Stimulated activated CD4-positive, alpha-beta T cell treated with anti-CD3 and anti-CD28 coated beads, Interleukin-1b, Interleukin-23, amount 100 ng/mL, for 24 hours (primary cell): ENCODE results near the gene R3HDM1.
"Not testable (repeated sequence)": the region's sequence is repeated elsewhere in the genome, so short reads cannot be mapped to it uniquely, and the experiment has no call there.

Experiments used
- DNase-seq, 4 experiments: peaks; one replicate each; pipeline ENCODE4 v3.0.0-alpha.2; 2020; ENCODE audit warnings: low read depth in 4 of 4, low spot score in 1 of 4

R3HDM1 gene

DNA sequence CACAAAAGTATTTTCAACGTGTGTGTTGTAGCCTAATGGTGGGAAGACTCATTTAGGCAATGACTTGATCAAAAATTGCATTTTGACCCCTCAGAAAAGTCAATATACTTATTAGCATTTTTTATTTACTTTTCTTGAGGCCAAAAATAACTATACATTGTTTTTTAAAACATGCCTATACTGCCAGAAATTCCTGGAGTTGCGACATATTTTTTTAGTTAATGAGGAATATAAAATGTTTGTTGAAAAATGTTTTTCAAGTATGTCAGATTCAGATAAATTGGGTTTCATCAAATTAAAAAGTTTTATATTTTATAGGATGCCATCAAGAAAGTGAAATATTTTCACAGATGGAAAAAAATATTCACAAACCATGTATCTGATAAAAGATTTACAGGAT lies 39.6 kb downstream of the R3HDM1 start:
- DNase-seq: no peak

DNA sequence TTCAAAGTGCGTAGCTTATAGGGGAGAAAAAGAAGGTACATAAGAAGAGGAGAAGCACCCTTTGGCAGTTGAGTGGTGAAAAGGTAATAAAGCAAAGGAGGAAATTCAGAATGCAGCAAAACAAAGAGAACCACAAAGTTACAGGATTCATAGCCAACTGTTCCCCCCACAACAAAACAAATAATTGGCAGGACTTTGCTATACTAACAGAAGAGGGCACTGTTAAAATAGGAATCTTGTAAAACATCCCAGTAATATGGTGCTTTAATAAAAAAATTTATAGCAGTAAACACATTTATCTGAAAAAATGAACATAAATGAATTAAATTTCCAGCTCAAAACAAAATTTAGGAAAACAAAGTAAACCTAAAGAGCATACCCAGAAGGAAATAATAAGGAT lies 42.3 kb downstream of the R3HDM1 start:
- DNase-seq: no peak

DNA sequence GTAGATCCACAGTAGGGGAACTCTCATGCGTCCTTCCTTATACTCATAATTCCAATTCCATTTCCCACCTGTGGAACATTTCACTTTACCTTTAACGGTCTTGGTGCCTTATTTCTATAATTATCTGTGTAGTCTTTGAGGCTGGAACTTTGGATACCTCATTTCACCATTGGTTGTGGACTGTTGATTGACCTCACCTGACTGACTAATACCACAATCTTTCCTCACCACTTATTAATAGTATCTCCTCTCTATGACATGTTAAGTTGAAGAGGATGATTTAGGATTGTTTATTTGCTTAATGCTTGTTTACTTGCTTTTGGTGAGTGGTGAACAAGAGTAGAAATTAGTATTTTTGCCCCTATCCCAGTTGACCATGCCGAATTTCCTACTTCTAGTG lies 50.0 kb downstream of the R3HDM1 start:
- DNase-seq: no peak

DNA sequence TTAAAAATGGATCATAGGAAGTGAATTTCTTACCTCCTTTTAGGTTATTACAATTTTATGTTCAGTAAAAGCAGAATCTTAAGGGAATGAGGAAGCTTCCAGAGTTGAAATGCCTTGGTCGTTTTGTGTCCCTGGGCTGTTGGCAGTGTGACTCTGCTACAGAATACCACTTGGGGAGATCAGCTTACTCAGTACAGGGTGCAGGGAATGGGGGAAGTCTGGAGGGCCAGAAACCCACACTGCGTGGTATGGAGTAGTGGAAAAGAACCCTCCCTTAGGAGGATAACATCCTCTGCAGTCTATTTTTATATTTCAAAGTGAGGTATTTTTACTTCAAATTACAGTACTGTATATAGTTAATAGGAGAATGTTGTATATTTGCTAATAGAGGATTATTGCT lies 51.1 kb downstream of the R3HDM1 start:
- DNase-seq: no peak

DNA sequence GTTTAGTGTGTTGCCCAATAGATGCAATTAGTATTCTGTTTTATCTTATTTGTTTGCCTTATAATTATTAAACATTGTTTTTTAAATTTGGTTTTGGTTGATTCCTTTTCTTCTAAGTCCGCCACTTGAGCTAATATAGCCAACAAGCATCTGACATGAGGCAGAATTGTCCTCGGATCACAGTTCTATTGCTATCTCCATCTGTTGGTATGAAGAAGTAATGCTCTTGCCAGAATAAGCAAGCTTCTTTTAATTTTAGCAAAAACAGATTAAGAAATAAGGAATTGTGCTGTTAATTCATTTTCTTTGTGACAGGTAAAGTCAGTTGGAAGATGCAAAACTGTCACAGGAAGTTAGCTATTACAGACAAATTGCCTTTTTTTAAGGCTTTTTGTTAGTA lies 54.3 kb downstream of the R3HDM1 start:
- no peak for DNase-seq

DNA sequence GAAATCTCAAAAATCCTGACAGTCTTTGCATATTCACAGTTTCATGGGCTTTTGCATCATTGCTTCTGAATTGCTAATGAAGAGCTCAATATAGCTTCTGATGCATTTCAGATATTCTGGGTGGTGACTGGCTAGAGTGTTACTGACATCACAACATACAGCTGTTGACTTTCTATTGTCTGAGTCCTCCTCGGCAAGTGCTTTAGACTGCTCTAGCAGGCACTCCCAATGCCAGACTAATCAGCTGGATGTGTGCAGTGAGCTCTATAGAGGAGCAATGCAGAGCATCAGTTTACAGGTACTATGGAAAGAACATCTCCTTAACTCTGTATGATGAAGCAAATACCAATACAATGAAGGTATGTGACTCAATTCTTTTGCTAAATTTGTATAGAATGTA lies 54.9 kb downstream of the R3HDM1 start:
- DNase-seq: no peak

DNA sequence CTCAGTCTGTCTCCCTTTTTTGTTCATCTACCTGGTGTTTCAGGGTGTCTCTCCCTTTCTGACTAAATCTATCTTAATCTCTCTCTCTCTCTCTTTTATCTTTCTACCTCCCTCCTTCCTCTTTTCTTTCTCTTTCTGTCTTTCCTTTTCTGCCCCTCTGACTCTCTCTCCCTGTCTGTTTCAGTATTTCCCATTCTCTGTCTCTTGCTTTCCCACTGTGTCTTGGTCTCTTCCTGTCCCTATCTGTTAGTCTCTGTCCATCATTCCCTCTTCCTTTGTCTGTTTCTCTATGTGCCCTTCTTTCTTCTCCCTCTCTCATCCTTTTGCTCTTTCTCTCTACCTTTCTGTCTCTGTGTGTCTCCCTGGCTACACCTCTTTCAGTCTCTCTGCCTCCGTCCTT lies 56.7 kb downstream of the R3HDM1 start:
- no peak for DNase-seq

DNA sequence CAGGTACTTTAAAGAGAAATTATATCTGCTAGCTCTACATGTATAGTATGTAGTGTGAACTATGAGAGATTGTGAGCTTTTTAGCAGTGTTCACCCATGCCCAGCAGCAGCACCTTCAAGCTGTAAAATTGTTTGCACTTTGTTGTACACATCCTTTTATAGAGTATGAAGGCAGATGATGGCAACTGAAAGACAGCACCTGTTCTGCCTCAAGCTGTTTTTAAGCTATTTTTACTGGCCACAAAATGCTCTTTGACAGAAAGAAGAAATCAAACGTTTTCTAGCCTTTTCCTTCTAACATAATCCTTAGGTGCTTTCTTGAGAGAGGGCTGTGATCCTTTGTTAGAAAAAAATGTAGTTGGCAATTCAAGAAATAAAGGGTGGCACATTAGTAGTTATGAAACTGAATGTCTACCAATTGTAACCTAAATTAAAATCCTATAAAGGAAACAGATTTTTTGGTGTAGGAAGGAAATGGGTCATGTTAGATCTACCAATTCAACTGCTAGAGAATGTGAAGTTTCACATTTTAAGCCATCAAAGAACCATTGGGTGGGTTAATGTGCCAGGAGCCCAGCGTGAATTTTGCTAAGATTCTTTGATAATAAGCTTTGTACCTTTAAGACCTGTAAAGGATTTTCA lies 59.5 kb downstream of the R3HDM1 start:
- DNase-seq: no peak

DNA sequence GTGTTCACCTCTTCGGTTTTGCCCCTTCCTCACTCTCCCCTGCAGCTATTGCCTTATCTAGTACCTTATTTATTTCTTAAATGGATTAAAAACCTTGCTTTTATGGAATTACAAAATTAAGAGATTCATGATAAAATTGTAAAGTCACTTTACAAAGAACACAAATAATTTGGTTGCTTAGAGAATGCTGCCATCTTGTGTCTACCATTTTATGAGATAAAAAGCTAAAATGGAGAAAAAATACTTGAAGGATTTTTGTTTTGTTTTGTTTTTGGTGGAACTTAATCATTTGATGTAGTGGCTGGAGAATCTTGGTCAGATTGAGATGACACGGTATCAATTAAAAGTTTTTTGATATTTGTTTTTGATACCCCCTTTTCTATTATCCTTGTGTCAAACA lies 69.6 kb downstream of the R3HDM1 start:
- DNase-seq: no peak

DNA sequence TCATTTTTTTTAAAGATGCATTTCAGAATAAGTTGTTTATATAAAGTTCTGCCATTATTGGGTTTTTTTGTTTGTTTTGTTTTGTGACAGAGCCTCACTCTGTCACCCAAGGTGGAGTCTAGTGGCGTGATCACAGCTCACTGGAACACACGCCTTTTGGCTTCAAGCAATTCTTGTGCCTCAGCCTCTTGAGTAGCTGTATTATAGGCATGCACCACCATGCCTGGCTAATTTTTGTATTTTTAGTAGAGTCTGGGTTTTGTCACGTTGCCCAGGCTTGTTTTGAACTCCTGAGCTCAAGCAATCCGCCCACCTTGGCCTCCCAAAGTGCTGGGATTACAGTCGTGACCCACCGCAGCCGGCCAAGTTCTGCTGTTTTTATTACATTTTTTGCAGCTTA lies 72.3 kb downstream of the R3HDM1 start:
- DNase-seq: no peak

DNA sequence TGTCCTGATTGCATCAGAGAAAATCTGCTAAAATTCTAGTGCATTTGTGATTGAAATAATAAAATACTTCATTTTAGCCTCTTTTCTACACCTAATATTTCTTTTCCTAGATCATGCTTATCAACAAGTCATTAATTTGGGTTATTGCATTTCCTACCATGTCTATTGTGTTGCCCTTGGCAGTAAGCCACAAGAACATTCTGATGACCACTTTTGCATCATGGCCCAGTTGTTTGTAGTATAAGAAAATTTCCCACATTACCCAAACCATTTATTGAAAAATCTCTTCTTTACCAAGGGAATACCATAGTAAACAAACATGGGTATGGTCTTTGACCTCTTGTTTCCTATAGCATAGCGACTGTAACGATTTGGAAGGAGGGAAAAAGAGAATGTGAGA lies 76.3 kb downstream of the R3HDM1 start:
- no peak for DNase-seq

DNA sequence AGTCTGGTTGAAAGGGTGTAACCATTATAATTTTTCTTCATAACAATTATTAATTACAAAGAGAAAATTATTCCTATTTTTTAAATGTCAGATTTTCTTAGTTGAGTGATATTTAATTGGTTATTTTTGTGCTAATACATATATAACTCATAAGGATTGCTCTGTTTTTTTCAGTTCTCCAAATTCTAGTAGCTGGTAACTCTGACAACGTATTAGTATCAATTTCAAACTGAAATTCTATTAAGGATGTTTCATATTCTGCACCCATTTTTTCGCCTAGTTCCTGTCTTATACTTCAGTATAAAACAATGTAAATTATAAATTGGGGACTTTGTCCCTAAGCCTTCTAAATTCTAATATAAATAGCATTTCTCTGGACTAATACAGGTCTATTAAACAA lies 81.0 kb downstream of the R3HDM1 start:
- no peak for DNase-seq

DNA sequence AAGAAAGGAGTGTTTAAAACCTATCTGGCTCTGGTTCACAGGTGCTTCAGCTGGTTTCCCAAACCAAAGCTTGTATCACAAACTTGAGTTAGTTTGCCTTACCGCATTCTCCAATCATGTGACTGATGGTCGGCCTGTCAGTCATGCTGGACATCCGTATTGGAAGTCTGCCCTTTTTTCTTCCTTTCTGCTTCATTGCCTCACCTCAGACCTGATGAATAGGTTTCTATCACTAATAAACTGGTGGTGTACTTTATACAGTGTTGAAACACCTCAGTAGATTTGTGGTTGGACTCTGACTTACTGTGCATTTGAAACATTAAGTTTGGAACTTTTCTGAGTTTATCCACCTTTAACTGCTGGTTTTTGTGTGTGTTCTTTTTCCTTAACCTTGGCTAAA lies 84.1 kb downstream of the R3HDM1 start:
- no peak for DNase-seq

DNA sequence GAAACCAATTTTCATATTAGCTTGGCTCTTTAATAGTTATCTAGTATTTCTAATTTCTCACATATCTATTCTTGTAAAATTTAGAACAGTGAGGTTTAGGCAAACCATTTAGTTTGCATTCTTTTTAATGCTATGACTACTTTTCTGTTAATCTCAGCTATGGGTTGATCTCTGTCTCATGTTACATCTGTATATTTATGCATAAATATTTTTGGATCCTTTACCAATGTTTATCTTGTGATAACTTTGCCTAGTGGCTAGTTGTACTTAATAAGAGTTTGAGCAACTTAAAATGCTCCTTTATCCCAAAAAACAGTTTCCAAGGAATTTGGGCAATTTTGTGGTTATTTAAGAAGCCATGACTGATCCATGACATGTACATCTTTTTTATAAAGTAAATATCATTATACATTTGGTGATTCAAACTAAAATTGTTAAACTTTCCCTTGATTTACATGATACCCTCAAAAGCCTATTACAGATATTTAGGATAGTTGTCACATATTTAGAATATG lies 86.3 kb downstream of the R3HDM1 start:
- no peak for DNase-seq

DNA sequence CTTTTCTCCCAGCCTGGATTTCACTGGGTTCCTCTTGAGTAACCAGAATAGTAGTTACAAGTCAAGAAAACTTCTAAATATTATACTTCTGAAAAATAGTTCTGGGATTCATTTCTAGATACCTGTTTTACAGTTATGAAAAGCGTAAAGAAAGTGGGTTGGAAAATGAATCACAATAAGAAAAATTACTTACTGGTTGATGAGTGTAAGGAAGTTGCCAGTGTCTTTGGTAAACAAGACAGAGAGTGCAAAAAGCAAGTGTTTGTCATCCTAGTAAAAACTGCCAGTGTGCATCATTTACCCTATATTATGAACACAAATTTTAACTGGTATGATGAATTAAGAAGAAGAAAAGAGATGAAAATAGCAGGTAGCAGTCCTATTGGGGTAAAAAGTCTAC lies 88.9 kb downstream of the R3HDM1 start:
- no peak for DNase-seq

DNA sequence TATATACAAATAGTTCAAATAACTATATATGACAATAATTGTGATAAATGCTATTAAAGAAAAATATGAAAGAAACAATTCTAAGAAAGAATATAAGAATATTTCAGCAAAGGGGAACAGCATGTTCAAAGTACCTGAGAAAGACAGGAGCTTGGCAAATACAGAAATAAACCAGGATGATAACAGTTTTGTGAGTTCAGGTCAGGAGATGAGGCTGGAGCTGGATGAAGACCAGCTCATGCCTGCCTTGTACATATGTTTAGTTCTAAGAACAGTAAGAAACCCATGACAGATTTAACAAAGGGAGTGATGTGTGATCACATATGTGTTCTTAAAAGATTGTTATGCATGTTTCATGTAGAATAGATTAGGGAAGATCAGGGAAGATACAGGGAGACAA lies 98.2 kb downstream of the R3HDM1 start:
- DNase-seq: no peak

DNA sequence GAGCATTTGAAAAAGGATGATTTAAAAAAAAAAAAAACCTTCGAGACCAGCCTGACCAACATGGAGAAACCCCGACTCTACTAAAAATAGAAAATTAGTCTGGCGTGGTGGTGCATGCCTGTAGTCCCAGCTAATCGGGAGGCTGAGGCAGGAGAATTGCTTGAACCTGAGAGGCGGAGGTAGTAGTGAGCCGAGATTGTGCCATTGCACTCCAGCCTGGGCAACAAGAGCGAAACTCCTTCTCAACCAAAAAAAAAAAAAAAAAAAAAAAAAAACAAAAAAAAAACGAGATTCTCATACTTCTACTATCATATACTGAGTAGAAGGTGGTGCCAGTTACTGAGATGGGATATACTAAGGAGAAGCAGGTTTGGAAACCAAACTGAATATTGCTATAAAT lies 98.8 kb downstream of the R3HDM1 start:
- not testable (repeated sequence) for DNase-seq

DNA sequence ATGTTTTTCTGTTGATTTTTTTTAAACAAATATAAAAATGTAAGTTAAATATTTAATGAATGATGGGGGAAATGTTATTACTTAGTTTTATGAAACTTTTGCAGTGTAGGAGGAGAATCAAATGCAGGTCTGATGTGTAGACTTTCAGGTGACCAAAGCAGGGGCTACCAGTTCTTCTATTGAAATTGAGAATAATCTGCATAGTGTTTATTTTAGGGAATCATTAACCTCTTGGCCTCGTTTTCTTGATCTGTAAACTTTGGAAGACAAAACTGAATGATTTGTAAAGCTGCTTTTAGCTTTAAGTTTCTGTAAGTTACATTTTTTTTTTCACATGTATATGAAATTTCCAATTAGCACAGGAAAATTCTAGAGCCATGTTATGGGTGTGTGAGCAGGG lies 99.2 kb downstream of the R3HDM1 start:
- DNase-seq: no peak

DNA sequence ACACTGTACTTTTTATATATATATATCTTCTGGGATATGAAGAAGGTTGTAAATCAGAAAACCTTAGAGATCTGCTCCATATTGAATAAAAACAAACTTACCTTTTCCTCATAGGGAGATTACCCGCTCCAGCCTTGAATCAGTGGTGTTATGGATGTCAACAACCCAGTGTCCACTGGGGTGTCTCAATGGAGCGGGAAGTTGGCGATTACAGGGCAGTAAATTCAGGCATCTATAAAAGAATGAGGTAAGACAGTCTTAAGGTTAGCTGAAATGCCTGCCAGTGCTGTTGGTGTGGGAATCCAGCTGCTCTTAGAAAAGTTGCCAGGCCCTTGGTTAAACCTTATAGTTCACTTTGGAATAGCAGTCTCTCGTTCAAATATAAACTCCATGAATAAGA lies 102.3 kb downstream of the R3HDM1 start:
- DNase-seq: no peak

DNA sequence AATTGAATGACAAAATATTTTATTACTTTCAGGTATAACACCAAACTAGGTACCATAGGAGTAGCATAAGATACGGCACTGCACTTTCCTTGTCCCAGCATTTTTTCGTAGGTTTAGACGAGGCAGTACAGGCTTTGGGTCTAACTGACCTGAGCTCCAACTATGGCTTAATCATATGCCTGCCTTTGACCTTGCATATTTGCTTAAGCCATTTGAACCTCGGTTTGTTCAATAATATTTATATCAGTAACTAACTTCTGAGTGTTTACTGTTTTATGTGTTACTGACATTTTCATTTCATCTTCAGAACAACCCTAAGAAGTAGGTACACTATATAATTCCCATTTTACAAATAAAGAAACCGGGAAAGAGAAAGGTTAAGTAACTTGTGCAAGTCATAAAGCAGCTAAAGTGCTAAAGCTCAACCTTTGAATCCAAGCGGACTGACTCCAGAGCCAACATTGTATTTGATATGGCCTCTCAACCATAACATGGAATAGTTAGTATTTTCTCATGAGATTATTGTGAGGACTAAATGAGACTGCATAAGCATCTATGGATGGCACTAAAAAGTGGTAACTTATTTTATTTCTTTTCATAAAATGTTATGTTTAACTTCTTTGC lies 104.0 kb downstream of the R3HDM1 start:
- no peak for DNase-seq

DNA sequence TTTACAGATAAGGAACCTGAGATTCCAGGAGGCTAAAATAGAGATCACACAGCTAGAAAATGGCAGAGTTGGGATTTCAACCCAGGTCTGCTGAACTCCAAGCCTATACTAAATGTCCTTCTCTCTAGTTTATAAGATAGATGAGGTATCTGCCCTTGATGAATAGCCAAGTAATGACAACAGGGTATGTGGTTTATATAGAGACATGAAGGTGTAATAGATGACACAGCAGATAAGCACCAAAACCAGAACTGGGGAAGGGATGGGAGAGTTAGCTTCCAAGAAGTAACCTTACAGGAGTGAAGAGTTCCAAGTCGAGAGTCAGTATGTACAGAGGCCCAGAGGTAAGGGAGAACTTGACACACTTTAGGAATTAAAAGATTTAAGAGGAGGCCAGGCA lies 105.7 kb downstream of the R3HDM1 start:
- no peak for DNase-seq

DNA sequence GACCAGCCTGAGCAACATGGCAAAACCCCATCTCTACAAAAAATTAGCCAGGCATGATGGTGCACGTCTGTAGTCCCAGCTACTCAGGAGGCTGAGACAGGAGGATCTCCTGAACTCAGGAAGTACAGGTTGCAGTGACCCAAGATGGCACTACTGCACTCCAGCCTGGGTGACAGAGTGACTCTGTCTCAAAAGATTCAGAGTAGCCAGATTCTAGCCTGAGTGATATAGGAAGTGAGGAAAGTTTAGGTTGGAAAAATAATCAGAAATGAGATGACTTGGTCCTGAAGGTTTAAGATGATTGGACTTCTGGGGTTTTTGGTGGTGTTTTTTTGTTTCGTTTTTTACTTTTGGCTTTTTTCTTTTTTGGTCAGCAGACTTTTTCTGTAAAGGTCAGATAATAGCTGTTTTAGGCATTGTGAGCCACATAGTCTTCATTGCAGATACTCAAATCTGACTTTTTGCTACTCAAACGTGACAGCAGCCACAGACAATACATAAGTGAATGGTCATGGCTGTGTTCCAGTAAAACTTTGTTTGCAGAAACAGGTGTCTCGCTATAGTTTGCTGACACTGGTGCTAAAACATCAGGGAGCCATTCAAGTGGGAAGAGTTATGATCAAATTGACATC lies 106.3 kb downstream of the R3HDM1 start:
- no peak for DNase-seq

DNA sequence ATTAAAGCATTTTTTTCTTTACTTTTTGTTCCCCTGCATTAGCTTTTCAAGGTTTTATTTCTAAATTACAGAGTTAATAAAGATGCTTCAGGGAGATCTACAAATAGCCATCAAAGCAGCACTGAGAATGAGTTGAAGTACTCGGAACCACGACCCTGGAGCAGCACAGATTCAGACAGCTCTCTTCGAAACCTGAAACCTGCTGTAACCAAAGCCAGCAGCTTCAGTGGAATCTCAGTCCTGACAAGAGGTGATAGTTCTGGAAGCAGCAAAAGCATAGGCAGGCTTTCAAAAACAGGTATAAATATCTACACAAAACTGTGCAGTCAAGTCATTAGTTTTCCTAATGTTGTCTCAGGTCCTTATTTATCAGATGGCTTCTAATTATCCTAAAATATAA lies 107.5 kb downstream of the R3HDM1 start:
- no peak for DNase-seq
